ENCODE measurements around the gene ATG5. TPM values are rescaled to one million over a fixed set of nuclear protein-coding genes. Genes with fewer than 3 reads are reported as not detected.
A peak's percentile ranks its signal among the peaks of the same experiment; 100 is the strongest.

The ATG5 gene
- total RNA-seq (2014; rRNA removed; shearing (Covaris generic)), result 49.6 and 72.6 TPM in 2 replicates

DNA sequence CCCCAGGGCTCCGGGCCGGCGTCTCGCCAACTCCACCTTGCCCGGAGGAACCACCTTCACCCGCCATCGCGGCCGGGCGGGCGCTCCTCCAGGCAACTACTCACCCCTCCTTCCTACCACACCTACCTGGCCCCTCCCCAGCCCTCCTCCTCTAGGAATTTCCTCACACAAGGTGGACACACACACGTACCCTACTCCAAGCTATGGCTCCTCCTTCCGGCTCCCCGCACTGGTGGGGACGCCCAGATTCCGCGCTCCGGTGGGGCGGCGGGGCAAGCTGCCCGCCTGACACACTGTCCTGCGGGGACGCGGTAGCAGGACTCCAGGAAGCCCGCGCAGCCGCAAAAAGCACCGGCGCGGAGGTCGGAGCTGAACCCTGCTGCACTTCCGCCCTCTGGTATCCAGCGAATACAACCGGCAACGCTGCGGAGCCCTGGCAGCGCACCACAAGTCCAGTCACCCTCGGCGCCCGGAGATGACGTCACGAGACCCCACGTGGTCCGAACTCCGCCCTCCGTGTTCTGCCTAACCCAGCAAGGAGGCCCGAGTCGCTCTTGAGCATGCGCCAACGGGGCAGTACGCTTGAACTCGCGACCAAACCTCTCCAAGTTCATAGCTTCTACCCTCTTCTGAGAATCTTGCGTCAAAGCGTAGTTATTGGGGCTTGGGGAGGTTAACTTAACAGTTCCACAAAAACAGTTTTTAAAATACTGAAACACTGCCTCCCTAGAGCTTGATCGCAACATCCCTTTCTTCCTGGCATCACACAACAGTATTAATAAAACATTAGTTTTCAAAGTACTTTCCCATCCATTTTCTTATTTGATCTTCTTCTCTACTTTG is at the start of gene ATG5:
TSS of gene ATG5 (minus strand) at position 425 of the 843 bp plus-strand sequence. CDS start 9,552 bp downstream, outside the sequence.
- peak; percentile 99 for DNase-seq (ENCODE audit: low read depth)

DNA sequence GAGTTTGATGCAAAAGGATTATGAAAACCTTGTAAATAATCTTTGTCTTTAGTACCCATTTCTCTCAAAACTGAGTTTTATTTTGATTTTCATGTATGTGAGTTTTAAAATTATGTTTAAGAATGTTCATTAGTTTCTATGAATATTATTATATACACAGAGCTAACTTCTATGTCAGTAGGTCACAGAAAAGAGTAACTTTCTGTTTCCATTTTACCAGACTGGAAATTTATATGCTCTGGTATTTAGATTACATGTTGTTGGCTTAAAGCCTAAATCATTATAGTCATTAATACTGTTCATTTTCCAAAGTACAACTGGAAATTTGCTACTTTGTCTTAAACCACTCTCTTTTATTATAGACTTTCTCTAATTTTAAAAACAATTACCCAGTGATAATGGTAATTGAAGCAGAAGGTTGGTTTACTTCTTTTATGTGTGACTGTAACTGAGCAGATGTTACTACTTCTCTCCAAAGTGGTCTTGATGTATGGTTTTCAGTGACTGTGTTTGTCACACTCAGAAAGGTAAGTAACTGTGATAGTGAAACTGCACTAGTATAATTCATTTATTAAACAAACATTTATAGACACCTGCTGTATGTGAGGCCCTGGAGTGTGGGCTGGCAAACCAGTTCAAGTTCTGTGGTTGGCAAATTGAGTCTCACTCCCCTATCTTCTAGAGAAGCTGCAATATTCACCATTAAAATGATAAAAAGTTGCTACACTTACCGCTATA is 48.1 kb upstream of the ATG5 start:
- no peak for DNase-seq (ENCODE audit: low read depth)

DNA sequence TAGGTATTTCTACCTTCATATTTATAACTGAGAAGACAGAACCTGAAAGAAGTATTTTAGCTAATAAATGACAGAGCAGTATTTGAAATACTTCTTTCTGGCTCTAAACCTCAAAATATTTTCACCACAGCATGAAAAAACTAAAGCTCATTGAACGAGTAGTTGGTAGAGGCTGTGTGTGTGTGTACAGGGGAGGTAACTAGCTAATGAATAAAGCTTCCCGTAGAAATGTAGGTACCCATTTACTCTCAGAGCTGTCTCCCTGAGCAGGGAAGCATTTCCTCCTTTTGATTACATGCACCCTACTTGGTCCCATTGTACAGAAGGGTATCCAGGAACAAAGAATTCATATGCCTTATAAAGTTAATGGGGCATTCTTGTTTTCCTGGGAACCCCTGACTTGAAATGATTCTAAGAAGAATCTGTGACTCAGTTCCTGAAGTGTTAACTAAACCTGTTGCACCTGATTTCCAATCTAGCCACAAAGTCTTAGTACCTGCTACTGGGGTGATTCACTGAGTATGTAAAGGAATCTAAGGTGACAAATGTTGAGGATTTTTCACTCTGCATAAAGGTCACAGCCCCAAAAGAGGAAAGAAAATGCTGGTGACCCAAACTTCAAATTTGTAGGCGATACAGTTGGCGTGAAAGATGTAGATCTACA is 47.4 kb upstream of the ATG5 start:
- DNase-seq (ENCODE audit: low read depth), result no peak

DNA sequence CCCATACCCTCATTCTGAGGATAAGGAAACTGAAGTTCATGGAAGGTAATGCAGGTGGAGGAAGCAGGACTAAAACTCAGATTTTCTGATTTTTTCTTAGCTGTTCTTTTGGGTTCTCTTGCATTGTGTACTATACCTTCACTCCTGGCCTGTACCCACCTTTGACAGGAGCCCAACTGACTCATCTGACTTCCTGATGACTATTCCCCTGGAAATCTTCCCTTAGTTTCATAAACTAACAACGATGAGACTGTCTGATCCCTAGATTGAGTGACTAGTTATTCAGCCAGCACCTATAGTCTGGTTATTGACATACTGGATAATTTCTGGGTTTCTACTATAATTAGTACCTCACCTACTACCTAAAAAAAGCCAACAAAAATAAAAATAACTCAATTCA is 45.1 kb upstream of the ATG5 start:
- DNase-seq (ENCODE audit: low read depth), result peak; percentile 11

DNA sequence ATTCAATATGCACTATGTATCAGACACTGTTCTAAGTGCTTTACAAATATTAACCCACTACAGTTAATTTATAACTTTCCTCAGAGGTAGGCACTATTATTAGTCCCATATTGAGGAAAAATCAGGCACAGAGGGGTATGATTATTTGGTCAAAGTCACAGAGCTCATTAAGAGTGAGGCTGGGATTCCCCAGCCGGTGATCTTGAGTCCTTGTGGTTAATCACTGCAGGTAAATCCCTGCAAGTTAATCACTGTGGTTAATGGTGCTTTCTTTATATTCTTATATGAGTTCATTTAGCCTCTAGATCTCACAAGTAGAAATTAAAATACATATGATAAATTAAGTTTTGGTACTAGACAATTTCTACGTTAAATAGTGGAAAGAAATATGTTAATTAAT is 44.2 kb upstream of the ATG5 start:
- DNase-seq (ENCODE audit: low read depth), result no peak

DNA sequence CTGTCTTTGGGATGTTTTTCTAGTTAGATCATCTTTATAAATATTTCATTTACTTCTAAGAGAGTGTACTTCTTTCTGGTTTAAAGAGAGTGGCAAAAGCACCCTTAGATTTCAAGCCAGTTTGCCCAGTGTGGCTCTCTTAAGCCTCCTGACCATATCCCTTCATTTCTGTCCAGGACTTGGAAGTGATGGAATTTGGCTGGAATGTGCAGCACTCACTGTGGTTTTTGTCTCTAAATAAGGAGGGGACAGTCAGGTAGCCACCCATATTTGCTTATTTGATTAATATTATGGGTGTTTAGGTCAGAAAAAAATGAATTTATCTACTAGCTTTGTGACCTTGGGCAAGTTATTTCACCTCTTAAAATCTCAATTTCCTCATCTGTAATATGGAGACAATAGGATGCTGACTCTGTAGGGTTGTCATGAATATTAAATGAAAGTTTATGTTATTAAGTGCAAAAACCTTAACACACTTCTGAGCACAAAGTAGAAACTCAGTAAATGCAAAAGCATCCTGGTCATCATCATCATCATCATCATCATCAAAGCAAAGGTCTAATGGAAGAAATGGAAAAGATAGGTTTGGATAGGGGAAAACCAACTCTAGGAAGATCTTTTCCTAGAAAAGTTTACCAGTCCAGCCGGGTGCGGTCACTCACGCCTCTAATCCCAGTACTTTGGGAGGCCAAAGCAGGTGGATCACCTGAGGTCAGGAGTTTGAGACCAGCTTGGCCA is 38.0 kb upstream of the ATG5 start:
- DNase-seq (ENCODE audit: low read depth), result no peak

DNA sequence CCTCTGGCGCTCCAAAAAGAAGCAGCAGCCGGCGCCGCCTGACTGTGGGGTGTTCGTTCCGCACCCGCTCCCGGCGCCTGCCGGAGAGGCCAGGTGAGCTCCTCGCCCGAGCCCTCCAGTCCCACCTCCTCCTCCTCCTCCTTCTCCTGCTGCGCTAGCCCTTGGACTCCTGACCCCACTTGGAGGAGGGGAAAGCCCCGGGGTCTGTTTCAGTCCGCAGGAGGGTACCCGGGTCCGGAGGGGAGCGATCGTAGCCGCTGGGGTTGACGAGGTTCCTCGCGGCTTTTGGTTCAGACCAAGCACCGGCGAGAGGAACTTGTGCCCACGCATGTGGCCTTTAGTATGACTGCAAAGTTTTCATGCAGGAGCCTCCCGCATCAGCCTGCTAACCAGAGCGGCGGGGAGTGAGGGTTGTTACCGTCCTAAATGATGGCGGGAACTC is 35.5 kb upstream of the ATG5 start:
- DNase-seq (ENCODE audit: low read depth), result peak; percentile 15

DNA sequence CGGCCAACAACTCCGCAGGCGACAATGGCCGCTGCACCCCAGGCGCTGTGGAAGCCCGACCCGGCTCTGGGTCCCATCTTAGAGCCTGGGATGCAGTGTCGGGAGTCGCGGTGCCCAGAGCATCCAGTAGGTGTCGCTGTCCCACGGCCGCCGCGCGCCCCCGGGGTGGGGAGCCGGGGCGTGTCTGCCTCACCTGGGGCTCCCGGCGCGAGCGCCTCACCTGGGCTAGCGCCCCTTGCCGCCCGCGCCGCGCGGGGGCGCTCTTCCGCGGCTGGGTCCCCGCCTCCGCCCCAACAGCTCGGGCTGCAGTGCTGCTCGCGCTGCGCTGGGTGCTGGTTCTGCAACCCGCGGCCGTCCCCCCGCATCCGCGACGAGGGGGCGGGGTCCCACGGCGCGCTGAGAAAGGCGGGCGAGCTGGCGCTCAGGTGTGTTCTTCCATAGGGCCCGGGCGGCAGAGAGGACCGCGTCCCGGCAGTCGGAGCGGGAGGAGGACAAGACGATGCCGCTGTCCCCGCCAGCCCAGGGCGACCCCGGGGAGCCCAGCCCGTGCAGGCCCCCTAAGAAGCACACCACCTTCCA is 34.9 kb upstream of the ATG5 start, which contains the start of gene CRYBG1:
TSS of gene CRYBG1 (plus strand) at position 308 of the 579 bp plus-strand sequence. CDS start at position 500, 192 bp downstream.
- peak; percentile 65 for DNase-seq (ENCODE audit: low read depth)

DNA sequence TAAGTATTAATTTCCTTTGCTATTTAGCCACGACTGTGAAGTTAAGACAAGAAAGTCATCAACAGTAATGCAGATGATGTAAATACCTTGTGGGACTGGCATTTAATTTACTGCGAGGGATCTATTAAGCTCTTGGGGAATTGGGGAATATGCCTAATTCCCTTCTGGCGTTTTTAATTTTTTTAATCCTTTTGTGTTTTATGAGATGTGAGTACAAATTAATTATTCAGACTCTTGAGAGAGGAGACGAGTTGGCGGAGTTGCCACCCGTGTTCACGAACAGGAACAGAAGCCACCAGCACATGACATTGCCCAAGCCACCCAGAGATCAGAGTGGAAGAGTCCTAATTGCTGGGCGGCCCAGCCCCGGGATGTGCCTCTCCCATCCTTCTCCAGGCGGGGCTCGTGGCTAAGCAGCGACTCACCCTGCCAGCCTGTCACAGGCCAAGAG is 34.4 kb upstream of the ATG5 start:
- DNase-seq (ENCODE audit: low read depth), result no peak

DNA sequence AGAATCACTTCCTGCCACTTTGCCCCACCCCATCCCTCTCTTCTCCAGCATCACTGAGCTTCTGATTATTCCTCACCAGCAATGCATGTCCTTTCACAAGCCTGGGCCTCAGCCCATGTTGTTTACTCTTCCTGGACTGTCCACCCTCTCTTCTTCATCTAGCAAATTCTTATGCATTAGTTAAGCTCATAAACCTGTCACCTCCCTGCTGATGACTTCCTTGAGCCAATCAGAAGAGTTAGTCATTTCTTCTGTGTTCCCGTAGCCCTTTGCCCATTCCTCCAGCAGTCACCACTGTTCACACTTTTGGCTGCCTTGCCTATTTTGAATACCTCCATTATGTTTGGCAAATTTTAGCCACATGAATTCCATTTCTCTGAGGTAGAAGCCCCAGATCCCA is 30.8 kb upstream of the ATG5 start:
- peak; percentile 10 for DNase-seq (ENCODE audit: low read depth)

DNA sequence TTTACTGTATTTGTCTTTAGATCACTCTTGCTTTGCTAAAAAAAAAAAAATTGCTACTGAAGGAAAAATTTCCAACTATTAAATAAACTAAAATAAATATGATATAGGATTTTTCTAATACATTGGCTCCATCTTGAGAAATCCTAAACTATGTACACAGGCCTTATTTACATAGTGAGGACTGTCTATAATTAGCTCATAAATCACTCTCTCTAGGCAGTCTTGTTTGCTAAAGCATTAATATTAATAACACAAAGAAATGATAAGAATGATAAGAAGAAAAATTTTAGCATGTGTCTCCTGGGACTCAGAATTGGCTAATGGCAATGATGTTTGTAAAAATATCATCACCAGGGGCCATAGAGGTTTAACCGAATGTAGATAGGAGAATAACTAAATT is 21.7 kb upstream of the ATG5 start:
- DNase-seq (ENCODE audit: low read depth), result no peak

DNA sequence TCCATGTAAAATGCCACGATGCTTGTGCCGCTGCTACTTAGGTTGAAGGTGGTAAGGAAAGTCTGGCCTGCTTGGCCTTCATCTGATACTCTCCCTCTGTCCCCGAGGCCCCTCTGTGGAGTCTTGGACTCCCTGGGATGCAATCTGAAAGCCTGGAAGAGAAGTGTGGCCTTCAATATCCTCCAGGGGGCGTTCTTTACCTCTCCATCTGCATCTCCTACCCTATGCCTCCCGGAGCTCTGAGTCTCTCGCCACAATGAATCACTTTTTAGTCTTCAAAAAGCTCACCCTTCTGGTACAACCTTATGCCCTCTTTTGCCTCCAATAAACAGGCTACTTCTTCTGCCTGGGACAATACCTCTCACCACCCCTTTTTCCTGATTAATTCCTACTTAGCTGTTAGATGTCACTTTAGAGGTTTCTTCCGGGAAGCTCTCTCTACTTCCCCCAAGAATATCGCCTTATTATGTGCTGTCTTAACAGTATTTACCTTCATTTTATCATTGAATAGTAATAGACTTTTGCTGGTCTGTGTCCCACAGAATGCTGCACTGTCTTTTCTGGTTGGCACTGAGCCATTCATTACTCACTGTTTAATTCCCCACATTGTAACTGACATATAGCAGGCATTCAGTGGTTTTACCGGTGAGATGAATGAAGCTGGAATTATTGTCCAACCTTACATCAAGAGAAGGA is 13.9 kb upstream of the ATG5 start:
- peak; percentile 79 for DNase-seq (ENCODE audit: low read depth)

DNA sequence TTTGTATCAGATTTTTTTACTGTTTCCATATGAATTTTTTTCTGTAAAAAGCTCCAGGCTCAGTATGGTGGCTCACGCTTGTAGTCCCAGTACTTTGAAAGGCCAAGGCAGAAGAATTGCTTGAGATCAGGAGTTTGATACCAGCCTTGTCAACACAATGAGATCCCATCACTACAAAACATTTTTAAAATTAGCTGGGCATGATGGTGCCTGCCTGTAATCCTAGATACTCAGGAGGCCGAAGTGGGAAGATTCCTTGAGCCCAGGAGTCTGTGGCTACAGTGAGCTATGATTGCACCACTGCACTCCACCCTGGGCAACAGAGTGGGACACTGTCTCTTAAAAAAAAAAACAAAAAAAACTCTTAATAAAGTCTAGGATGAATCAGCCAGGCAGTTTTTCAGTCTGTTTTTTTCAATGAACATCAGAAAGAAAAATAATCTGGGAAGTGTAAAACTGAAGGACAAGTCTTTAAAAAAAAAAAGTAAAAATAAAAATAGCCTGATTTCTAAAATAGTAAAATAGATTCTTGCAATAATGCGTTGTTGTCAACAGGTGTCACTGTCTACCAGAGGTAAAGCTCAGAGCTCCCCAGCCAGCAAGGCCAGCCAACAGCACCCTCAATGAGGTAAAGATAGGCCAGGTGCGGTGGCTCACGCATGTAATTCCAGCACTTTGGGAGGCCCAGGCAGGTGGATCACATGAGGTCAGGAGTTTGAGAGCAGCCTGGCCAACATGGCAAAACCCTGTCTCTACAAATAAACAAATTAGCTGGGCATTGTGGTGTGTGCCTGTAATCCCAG is 9.3 kb upstream of the ATG5 start:
- DNase-seq (ENCODE audit: low read depth), result peak; percentile 56

DNA sequence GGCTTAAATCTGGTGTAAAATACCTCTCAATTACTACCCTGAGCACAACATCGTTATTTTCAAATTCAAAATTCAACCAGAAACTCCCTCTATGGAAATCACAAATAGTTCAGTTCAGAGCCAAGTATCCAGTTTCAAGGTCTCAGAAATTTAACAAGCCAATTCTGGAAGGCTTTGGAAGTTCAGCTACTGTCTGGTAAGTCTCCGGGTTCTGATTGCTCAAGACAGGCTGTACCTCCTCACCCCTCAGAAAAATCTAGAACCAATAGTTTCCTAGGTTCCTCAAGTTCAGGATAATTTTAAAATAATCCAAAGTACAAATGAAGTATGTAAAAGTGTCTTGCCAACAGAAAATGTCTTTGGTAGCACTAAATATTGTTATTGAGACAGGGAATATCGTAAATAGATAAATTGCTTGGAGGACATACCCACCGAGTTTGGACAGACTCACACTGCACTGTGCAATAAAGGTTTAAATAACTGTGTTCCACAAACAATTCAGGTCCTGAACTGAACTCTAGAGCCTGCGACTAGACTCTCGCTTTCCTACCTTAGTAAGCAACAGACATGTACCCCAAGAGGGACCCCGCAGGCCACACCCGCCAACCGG is 729 bp downstream of the ATG5 start:
- no peak for DNase-seq (ENCODE audit: low read depth)

DNA sequence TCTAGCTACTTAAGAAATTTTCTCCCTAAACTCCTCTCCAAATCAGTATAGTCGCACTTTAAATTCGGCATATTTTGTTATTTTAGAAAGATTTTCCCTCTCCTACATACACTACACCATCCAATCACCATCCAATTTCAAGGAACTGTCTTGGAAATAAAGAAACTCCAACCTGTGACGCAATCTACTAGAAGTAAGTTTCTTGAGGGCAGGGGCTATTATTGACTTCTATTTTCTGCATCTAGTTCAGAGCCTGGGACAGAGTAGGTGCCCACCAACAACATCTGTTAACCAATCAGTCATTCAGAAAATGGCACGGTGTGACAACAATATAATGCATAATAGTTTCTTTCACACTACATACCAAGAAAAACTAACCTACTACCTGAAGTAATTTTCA is 3.6 kb downstream of the ATG5 start:
- DNase-seq (ENCODE audit: low read depth), result no peak

DNA sequence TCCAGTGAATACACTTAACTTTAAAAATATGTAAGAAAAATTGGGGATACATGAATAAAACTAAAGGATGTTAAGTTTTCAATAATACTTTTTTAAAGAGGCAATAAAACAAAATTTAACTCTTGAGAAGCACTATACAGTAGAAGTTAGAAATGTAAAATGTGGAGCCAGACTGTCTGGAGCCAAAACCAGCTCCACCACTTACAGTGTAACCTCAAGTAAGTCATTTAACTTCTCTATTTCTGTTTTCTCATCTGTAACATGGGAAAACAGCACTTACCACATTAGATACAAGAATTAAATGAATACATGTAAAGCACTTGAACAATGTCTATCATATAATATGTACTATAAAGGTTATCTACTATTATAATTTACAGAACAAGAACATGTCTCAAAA is 6.7 kb downstream of the ATG5 start:
- no peak for DNase-seq (ENCODE audit: low read depth)

DNA sequence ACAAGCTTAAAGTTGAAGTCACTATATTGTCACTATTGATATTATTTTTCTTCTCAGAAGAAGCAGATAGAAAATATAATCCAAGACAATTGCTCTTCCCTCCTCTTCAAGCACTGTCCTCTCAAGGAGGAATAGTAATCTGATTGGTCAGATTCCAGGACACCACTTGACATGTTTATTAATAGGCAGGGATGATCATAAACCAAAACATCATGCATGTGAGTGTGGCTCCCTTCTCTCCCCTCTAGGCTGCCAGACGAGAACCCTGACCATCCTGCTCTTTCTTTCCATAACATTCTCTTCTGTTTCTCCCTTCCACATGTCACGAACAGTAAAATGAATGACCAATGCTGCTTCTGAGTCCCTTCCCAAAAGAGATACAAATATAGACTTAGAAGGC is 7.5 kb downstream of the ATG5 start:
- DNase-seq (ENCODE audit: low read depth), result no peak

DNA sequence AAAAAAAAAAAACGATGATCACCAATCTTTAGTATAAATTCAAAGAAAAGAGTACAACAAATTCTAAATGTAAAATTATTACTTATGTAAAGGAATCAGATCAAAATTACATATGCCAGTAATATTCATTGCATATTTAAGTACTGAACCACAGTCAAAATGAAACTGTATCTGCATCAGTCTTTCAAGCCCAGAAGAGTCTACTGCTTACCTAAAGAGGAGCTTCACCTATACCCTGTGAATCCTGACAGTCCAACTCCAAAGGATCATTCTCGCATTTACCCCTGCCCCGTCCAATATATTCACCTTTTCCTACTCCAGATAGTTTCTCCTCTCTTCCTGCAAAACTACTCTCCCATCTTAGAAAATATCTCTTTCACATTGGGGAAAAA is 9.2 kb downstream of the ATG5 start:
- no peak for DNase-seq (ENCODE audit: low read depth)

DNA sequence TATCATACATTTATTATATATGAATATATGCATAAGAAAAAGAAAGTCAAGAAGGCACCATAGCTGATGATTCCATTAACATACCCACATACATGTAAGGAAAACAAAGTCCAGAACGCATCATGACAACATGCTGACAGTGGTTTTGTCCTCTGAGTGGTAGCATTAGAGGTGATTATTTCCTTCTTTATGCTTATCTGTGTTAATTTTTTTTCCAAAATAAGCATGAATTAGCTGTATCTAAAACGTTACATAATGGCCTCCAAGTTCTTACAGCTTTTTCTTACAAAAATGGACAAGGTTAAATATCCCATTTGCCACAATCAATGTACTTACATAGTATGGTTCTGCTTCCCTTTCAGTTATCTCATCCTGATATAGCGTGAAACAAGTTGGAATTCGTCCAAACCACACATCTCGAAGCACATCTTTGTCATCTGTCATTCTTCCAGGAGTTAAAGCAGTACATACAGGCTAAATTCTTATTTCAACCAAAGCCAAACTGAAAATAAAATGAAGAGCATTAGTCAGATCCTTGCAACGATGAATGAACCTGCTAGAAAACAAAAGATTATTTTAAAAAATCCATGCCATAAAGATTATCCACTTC is 9.7 kb downstream of the ATG5 start:
- DNase-seq (ENCODE audit: low read depth), result peak; percentile 25

Data from Daoy (cell line).